Esophagus mucosa (tissue), 1 donor: ENCODE data around the gene CD226. TPM values are rescaled to one million over a fixed set of nuclear protein-coding genes. Genes with fewer than 3 reads are reported as not detected.
"Not testable (repeated sequence)": the region's sequence is repeated elsewhere in the genome, so short reads cannot be mapped to it uniquely, and the experiment has no call there.

ENCODE experiments used
- ATAC-seq: fragments of 200-7000 bp; cut with Tn5 transposase; one replicate; pipeline ENCODE4 v1.9.1; 2020
- total RNA-seq: library from RNA; stranded (reverse); gene quantifications from one replicate; pipeline ENCODE4 v1.2.4, GENCODE V29; 2023
- donor health status: DM: yes; HTN: yes; CAD: no.

The CD226 gene
- total RNA-seq, 1 donor from 2014 or later = 0.44 TPM

DNA sequence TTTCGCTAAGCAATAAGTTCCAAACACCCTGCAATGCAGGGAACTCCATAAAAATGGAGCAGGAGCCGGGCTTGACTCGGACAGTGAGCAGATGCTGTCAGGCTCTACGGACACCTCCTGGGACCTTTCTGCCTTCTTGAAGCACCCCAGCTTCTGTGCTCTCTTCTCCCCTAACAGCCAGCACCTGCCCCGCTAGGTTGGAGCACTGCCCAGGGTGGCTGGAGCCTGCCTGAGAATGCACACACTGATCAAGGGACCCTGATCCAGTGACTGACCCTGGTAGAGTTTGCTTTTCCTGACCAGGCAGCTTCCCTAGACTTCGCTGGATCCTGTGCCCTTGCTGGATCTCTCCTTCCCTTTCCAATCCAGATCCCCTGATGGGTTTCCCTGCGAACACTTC is 40.9 kb downstream of the CD226 start:
- ATAC-seq = no peak

GRCh38 chr18:69900941-69901340 is 46.7 kb downstream of the CD226 start:
- no peak for ATAC-seq

GRCh38 chr18:69899154-69899923 is 48.3 kb downstream of the CD226 start:
- ATAC-seq = not testable (repeated sequence)

- no peak for ATAC-seq
These were observed 49.3 kb downstream of the CD226 start for GRCh38 chr18:69898241-69898861.

DNA sequence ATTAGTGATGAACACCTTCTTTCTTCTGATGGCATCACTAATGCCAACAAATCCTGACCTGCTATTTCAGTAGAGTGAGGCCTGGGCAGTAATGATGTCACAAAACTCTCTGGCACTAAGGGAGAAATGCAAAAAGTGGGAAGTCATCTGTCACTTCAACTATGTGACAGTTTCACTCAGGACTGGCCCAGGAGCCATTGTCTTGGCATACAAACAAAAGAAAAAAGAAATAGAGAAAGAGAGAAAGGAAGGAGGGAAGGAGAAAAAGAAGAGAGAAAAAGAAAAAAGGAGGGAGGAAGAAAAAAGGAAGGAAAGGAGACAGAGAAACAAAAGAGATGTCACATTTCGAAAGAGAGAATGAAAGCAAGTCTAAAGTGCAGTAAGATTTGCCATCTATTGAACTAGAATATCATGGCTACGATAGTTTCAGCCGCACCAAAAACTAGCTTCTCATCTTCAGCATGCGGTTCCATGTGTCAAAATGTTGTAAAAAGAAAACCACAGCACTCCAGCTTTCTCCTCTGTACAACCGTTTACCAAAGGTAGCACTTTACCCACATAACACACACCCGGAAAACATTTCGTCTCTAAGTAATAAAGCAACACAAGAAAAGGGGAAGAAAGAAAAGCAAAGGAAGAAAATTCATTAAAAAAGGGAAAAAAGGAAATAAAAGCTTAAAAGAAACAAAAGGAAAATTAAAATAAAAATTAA is 50.1 kb downstream of the CD226 start:
- no peak for ATAC-seq

- no peak for ATAC-seq
These were observed 52.3 kb downstream of the CD226 start for GRCh38 chr18:69895066-69896047.

- no peak for ATAC-seq
These were observed 53.2 kb downstream of the CD226 start for GRCh38 chr18:69894467-69894866.

- ATAC-seq = no peak
These were observed 57.1 kb downstream of the CD226 start for GRCh38 chr18:69890558-69890957.

- no peak for ATAC-seq
These were observed 58.7 kb downstream of the CD226 start for GRCh38 chr18:69889009-69889408.

GRCh38 chr18:69887256-69887655 is 60.4 kb downstream of the CD226 start:
- no peak for ATAC-seq

GRCh38 chr18:69885841-69886531 is 61.7 kb downstream of the CD226 start:
- no peak for ATAC-seq

DNA sequence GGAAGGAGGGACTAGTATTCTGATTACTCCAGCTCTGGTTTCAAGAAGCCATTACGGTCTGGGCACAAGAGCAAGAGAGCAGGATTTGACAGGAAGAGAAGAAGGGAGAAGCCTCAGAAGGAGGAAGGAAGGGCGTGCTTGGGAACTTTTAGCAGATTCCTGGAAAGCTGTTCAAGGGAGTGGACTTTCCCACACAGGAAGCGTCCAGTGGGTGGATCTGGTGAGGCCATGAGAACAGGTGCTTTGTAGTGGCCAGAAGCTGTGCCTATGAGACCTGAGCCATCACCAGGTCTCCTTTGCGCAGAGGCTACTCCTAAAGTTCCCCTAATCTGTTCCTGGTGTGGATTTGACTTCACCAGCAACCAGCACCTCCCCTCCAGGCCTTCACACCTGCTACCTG is 62.3 kb downstream of the CD226 start:
- ATAC-seq = no peak

DNA sequence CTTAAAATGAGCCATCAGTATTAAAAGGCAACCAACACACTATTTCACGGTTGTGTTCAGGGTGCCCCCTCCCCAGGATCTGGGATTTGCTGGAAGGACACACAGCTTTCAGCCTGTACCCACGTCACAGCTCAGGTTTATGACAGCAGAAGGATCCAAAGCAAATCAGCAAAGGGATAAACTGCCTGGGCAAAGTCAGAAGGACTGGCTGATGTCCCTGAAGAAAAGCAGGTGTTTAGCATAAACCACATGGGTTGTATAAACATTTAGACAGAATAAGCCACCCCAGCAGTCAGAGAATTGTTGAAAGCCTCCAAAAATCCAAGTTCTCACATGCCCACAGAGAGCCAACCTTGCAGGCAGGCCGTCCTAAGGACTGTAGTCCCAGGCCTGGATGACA is 63.9 kb downstream of the CD226 start:
- ATAC-seq = no peak

DNA sequence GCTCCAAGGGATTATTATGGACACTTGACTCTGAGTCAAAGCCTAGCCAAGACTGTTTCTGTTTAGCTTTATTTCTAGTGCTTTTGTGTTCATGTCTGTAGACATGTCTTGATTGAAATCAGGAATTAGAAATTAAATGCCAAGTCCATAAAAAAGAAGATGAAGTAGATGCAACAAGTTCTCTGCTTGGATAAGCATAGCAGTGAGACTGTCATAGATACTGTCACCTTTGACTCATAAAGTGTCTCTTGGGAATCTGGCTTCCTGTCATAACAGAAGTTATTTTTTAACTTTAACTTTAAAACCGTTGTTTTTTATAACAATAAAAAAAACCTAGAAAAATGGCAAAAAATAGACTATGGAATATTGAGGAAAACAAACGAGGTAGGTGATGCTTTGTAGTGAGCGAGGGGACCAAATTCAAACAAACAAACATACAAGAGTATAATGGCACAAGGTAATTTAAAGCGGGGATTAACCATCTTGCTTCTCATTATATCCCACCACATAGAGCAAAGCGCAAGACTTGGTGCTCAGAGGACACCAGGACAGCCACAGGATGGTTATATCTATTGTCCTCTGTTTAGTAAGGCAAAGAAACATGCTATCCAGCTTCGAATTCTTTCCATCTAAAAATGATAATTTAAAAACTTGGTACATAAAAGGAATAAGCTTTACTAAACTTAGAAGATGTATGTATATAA is 64.6 kb downstream of the CD226 start:
- ATAC-seq = no peak

DNA sequence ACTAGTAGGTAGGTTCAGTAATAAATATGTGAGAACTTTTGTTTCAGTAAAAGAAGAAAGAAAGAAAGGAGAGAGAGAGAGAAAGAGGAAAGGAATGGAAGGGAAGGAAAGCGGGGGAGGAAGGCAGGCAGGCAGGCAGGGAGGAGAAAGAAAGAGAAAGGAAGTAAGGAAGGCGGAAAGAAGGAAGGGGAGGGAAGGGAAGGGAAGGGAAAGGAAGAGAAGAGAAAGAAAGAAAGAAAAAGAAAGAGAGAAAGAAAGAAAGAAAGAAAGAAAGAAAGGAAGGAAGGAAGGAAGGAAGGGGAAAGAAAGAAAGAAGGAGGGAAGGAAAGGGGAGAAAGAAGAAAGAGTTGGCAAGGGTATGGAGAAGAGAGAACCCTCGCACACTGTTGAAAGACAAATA is 67.6 kb downstream of the CD226 start:
- ATAC-seq = no peak

DNA sequence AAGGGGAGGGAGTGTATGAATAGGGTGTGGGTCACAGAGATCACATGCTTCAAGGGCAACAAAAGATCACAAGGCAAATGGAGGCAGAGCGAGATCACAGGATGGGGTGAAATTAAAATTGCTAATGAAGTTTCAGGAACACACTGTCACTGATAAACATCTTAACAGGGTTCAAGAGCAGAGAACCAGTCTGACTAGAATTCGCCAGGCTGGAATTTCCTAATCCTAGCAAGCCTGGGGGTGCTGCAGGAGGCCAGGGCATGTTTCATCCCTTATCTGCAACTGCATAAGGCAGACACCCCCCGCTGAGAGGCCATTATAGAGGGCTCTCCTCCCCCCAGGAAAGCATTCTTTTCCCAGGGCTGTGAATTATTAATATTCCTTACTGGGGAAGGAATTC is 68.6 kb downstream of the CD226 start:
- ATAC-seq = not testable (repeated sequence)

GRCh38 chr18:69878213-69878933 is 69.3 kb downstream of the CD226 start:
- no peak for ATAC-seq

GRCh38 chr18:69876490-69876889 is 71.2 kb downstream of the CD226 start:
- no peak for ATAC-seq

- no peak for ATAC-seq
These were observed 73.6 kb downstream of the CD226 start for GRCh38 chr18:69874058-69874457.

DNA sequence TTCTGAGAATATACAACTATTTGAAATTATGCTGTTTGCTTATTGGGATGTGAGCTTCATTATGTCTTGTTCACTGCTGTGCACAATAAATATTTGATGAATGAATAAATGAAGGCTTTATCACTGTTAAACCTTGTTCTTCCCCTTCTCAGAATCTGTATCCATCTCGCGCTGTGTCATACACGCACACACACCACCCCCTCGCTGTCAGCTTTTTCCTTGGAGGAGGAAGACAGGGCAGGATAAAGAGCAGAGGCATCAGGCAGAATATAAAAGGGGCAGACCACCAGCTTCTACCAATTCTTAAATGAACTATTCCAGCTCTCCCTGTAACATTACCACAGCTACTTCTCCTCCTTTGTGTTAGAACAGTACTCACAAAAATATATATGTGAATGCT is 75.0 kb downstream of the CD226 start:
- no peak for ATAC-seq

- ATAC-seq = no peak
These were observed 76.3 kb downstream of the CD226 start for GRCh38 chr18:69871363-69871762.
